Epidermal melanocyte (primary cell): ENCODE measurements around the gene STK32A.

Experiments used
- DNase-seq: peaks from one replicate; pipeline ENCODE4 v3.0.0; 2011; ENCODE audit warnings: low spot score; ENCODE audit not compliant: insufficient read length

The STK32A gene

GRCh38 chr5:147417135-147417813 lies 182.4 kb downstream of the STK32A start:
- DNase-seq = no peak

- no peak for DNase-seq
Observed at GRCh38 chr5:147418613-147419012, 183.8 kb downstream of the STK32A start.

- no peak for DNase-seq
Observed at GRCh38 chr5:147426640-147427327, 192.0 kb downstream of the STK32A start.

GRCh38 chr5:147427521-147428401 lies 192.9 kb downstream of the STK32A start:
- no peak for DNase-seq

GRCh38 chr5:147430628-147431027 lies 195.8 kb downstream of the STK32A start:
- DNase-seq = no peak

GRCh38 chr5:147431586-147431985 lies 196.8 kb downstream of the STK32A start:
- no peak for DNase-seq

GRCh38 chr5:147432323-147432722 lies 197.5 kb downstream of the STK32A start:
- DNase-seq = no peak

GRCh38 chr5:147434049-147434448 lies 199.2 kb downstream of the STK32A start:
- DNase-seq = no peak

- no peak for DNase-seq
Observed at GRCh38 chr5:147436596-147436995, 201.8 kb downstream of the STK32A start.

- no peak for DNase-seq
Observed at GRCh38 chr5:147437161-147437596, 202.4 kb downstream of the STK32A start.
